ENCODE measurements around the gene MAGEA2B. TPM values are rescaled to one million over a fixed set of nuclear protein-coding genes. Genes with fewer than 3 reads are reported as not detected.

The MAGEA2B gene
- total and polyA plus RNA-seq, 9 of the 15 experiments (the other 6 are each of a cell fraction or from before 2014, with no cell fraction given) = 1.9 to 53.3 (median 10.0) TPM

GRCh38 chrX:152733261-152733975, 19.0 kb downstream of the MAGEA2B start, which contains the start of the genes CSAG1 and MAGEA12 (continued):
- TF ChIP-seq ETV1 (tag; conservative IDR thresholded peaks at IDR 0.05; ENCODE audit: low read depth) (peak; percentile 78), TSC22D4 (tag; IDR thresholded peaks at IDR 0.05) (no peak), ARID3A (IDR thresholded peaks at IDR 0.05; ENCODE audit: borderline replicate concordance, low read depth, low read length) (no peak), CHD2 (IDR thresholded peaks at IDR 0.05; ENCODE audit: low read depth, low read length) (peak; percentile 95), SIX5 (IDR thresholded peaks at IDR 0.05; ENCODE audit: borderline replicate concordance in 1 of 2, insufficient read depth in 1 of 2, low read depth in 1 of 2, low read length in 2 of 2) (peak in 1 of 2 experiments; percentile 12; a peak in 1 of 4 replicates), ZFP30 (CRISPR knock-in tag; IDR thresholded peaks at IDR 0.05; ENCODE audit: borderline replicate concordance) (no peak), MYC (IDR thresholded peaks at IDR 0.05; ENCODE audit: low read depth, low read length) (peak; percentile 48; the same call in 1 of the 2 replicates), MYC (CRISPR knock-in tag; IDR thresholded peaks at IDR 0.05; ENCODE audit: borderline replicate concordance, low read depth) (no peak)

Data from K562 (cell line).